Mucosa of descending colon (tissue), 3 donors: ENCODE results near the gene LAMC2. TPM values are rescaled to one million over a fixed set of nuclear protein-coding genes. Genes with fewer than 3 reads are reported as not detected.

Experiments used
- ATAC-seq: fragments of 200-7000 bp; cut with Tn5 transposase; one replicate; pipeline ENCODE4 v1.9.1; 2020; ENCODE audit warnings: mild to moderate bottlenecking, moderate library complexity
- DNase-seq, 3 donors: peaks; one replicate each; pipeline ENCODE4 v3.0.0-alpha.2; 2020
- H3K36me3 ChIP-seq: fragments of 200-600 bp; one replicate; pipeline ENCODE4 v1.8.0; 2021; ENCODE audit warnings: low read depth, mild to moderate bottlenecking
- H3K4me1 ChIP-seq: fragments of 200-600 bp; one replicate; pipeline ENCODE4 v1.8.0; 2021; ENCODE audit warnings: low read depth, mild to moderate bottlenecking
- H3K4me3 ChIP-seq: fragments of 200-600 bp; one replicate; pipeline ENCODE4 v1.8.0; 2021; ENCODE audit warnings: mild to moderate bottlenecking
- H3K9me3 ChIP-seq: fragments of 200-600 bp; one replicate; pipeline ENCODE4 v1.8.0; 2021; ENCODE audit warnings: mild to moderate bottlenecking
- CTCF ChIP-seq: fragments of 200-600 bp; IDR thresholded peaks from one replicate; pipeline ENCODE4 v1.8.0; 2022; ENCODE audit warnings: antibody characterized with exemption, mild to moderate bottlenecking
- intact Hi-C, 2 donors: fragments of 100-400 bp; cut with DNase I in 1 of 2; cut with micrococcal nuclease in 1 of 2; formaldehyde crosslinking; loops; one replicate each; pipeline versions ENCODE4 v1.11.0 to v1.11.1; 2022; cut with DNase I, micrococcal nuclease
- total RNA-seq, 3 donors: library from RNA; stranded (reverse); fragmentation: NEBNext Ultra II Directional in 2 of 3; extraction: Animal tissue kit (Norgen Biotek cat#: 25700) in 2 of 3; gene quantifications; one replicate each; pipeline versions ENCODE4 v1.2.1 to v1.2.4, GENCODE V29; 2021 to 2023
- donor health status: DM: no; HTN: no; CAD: no; lungs with moderate emphysema.
- donor health status: DM: no; HTN: no; CAD: no.
- donor health status: DM: no; HTN: yes; CAD: no.

LAMC2 gene
- total RNA-seq, 3 donors from 2014 or later, result 16.3 to 36.9 (median 31.0) TPM

- intact Hi-C loops, result no loop called here
- no peaks in the 10 kb centered on the region for H3K36me3 ChIP-seq
- DNase-seq (no peak), ATAC-seq (no peak)
- H3K4me1 ChIP-seq, result no peaks in the 10 kb centered on the region
- no peak overlapping the region for H3K4me3 ChIP-seq
- TF ChIP-seq CTCF, result no peak
- no peaks in the 10 kb centered on the region for H3K9me3 ChIP-seq
These were observed 37.4 kb downstream of the LAMC2 start for GRCh38 chr1:183223467-183223866.

- ATAC-seq (no peak), DNase-seq (no peak)
- intact Hi-C loops, result no loop called here
- H3K36me3 ChIP-seq, result no peaks in the 10 kb centered on the region
- H3K9me3 ChIP-seq, result no peaks in the 10 kb centered on the region
- no peaks in the 10 kb centered on the region for H3K4me1 ChIP-seq
- H3K4me3 ChIP-seq, result no peak overlapping the region
- TF ChIP-seq CTCF, result no peak
These were observed 40.3 kb downstream of the LAMC2 start for GRCh38 chr1:183226361-183226760.

GRCh38 chr1:183226963-183227362 is 40.9 kb downstream of the LAMC2 start:
- Histone ChIP-seq H3K4me3 (no peak overlapping the region), H3K36me3 (no peaks in the 10 kb centered on the region), H3K9me3 (no peaks in the 10 kb centered on the region), H3K4me1 (no peaks in the 10 kb centered on the region)
- ATAC-seq (no peak), DNase-seq (no peak)
- intact Hi-C loops, result no loop called here
- TF ChIP-seq CTCF, result no peak

GRCh38 chr1:183227422-183228346 is 41.6 kb downstream of the LAMC2 start:
- Histone ChIP-seq H3K36me3 (no peaks in the 10 kb centered on the region), H3K4me3 (no peak overlapping the region), H3K4me1 (no peaks in the 10 kb centered on the region), H3K9me3 (no peaks in the 10 kb centered on the region)
- intact Hi-C loops, result no loop called here
- TF ChIP-seq CTCF, result peak; percentile 43
- ATAC-seq (peak; percentile 79), DNase-seq (peak in 2 of 3 donors; percentile 61 to 70)

- ATAC-seq (peak; percentile 80), DNase-seq (no peak)
- no peak for TF ChIP-seq CTCF
- Histone ChIP-seq H3K4me3 (no peak overlapping the region), H3K36me3 (no peaks in the 10 kb centered on the region), H3K9me3 (no peaks in the 10 kb centered on the region), H3K4me1 (no peaks in the 10 kb centered on the region)
- intact Hi-C loops, result no loop called here
These were observed 42.5 kb downstream of the LAMC2 start for GRCh38 chr1:183228347-183229220.
